LNCaP clone FGC (cell line): Measurements from ENCODE around the gene NDUFAF4.

Experiments
- DNase-seq: peaks from one replicate; pipeline ENCODE4 v3.0.0-alpha.2; 2011; ENCODE audit warnings: low read depth
- H3K4me3 ChIP-seq: 2 replicates; pipeline ENCODE4 v1.5.1; 2011; ENCODE audit warnings: mild to moderate bottlenecking, low read depth, low read length, control low read depth
- CTCF ChIP-seq: IDR thresholded peaks from 2 replicates; pipeline ENCODE4 v1.5.1; 2012; ENCODE audit warnings: mild to moderate bottlenecking; ENCODE audit not compliant: control insufficient read depth, insufficient read depth; ENCODE audit errors: extremely low read depth

The NDUFAF4 gene

GRCh38 chr6:96841345-96841744, 56.3 kb downstream of the NDUFAF4 start:
- no peak for DNase-seq
- no peak for TF ChIP-seq CTCF
- no peak overlapping the region for H3K4me3 ChIP-seq
